Duodenal mucosa (tissue), 2 donors: Measurements from ENCODE around the gene STON2.
A peak's percentile ranks its signal among the peaks of the same experiment; 100 is the strongest.
"Not testable (repeated sequence)": the region's sequence is repeated elsewhere in the genome, so short reads cannot be mapped to it uniquely, and the experiment has no call there.

Source experiments
- H3K27ac ChIP-seq: one replicate; pipeline ENCODE4 v1.7.0; 2013; ENCODE audit warnings: low read depth, low read length
- H3K27me3 ChIP-seq, 2 donors: one replicate each; pipeline ENCODE4 v1.7.0; 2013; ENCODE audit warnings: low read length in 2 of 2, control low read depth in 1 of 2; ENCODE audit not compliant: insufficient read depth in 2 of 2, control insufficient read depth in 1 of 2
- H3K36me3 ChIP-seq, 2 donors: one replicate each; pipeline ENCODE4 v1.7.0; 2013; ENCODE audit warnings: low read length in 2 of 2, control low read depth in 1 of 2; ENCODE audit not compliant: insufficient read depth in 2 of 2, control insufficient read depth in 1 of 2
- H3K4me1 ChIP-seq, 2 donors: one replicate each; pipeline ENCODE4 v1.7.0; 2013; ENCODE audit warnings: low read length in 2 of 2, control low read depth in 1 of 2; ENCODE audit not compliant: insufficient read depth in 2 of 2, control insufficient read depth in 1 of 2
- H3K4me3 ChIP-seq, 2 donors: one replicate each; pipeline ENCODE4 v1.7.0; 2013; ENCODE audit warnings: low read length in 2 of 2, low read depth in 1 of 2
- H3K9ac ChIP-seq, 2 donors: one replicate each; pipeline ENCODE4 v1.7.0; 2013; ENCODE audit warnings: low read length in 2 of 2, low read depth in 1 of 2
- H3K9me3 ChIP-seq, 2 donors: one replicate each; pipeline ENCODE4 v1.7.0; 2013; ENCODE audit warnings: low read length in 2 of 2, control low read depth in 1 of 2; ENCODE audit not compliant: control insufficient read depth in 1 of 2

Gene STON2

GRCh38 chr14:81234278-81234677, 165.8 kb downstream of the STON2 start:
- Histone ChIP-seq H3K9ac (no peak overlapping the region), H3K9me3 (no peaks in the 10 kb centered on the region), H3K36me3 (no peaks in the 10 kb centered on the region), H3K27ac (no peak overlapping the region), H3K4me1 (no peaks in the 10 kb centered on the region), H3K27me3 (no peaks in the 10 kb centered on the region), H3K4me3 (no peak overlapping the region)

DNA sequence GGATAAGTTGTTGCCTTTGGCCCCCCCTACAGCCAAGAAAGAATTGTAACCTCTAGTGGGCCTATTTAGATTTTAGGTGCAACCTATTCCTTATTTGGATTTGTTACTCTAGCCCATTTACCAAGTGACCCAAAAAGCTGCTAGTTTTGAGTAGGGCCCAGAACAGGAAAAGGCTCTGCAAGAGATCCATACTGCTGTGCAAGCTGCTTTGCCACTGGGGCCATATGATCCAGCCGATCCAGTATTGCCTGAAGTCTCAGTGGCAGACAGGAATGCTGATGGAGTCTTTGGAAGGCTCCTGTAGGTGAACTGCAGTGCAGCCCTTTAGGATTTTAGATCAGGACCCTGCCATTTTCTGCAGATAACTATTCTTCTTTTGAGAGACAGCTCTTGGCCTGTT, 166.5 kb downstream of the STON2 start:
- H3K9ac ChIP-seq = no peak overlapping the region
- H3K4me1 ChIP-seq = no peaks in the 10 kb centered on the region
- H3K27me3 ChIP-seq = no peaks in the 10 kb centered on the region
- H3K36me3 ChIP-seq = no peaks in the 10 kb centered on the region
- no peak overlapping the region for H3K4me3 ChIP-seq
- H3K27ac ChIP-seq = no peak overlapping the region
- no peaks in the 10 kb centered on the region for H3K9me3 ChIP-seq

DNA sequence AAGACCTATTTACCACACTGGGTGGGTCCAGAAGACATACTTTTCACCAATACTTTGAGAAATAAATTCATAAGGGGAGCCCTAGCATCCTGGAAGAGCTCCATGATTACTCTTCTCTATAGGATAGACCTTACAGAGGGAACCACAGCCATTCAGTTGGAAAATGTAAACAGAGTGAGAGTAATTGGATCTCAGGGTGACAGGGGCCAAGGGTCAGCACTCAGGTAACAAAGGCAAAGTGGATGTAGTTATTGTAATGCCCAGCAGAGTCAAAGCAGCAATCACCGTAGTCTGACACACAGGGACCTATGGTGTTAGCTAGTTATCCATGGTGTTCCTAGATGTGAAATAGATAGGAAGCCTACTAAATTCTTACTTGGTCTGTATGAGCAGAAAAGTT, 168.6 kb downstream of the STON2 start:
- no peaks in the 10 kb centered on the region for H3K27me3 ChIP-seq
- no peak overlapping the region for H3K27ac ChIP-seq
- H3K36me3 ChIP-seq = no peaks in the 10 kb centered on the region
- no peak overlapping the region for H3K9ac ChIP-seq
- no peaks in the 10 kb centered on the region for H3K9me3 ChIP-seq
- no peak overlapping the region for H3K4me3 ChIP-seq
- H3K4me1 ChIP-seq = no peaks in the 10 kb centered on the region

DNA sequence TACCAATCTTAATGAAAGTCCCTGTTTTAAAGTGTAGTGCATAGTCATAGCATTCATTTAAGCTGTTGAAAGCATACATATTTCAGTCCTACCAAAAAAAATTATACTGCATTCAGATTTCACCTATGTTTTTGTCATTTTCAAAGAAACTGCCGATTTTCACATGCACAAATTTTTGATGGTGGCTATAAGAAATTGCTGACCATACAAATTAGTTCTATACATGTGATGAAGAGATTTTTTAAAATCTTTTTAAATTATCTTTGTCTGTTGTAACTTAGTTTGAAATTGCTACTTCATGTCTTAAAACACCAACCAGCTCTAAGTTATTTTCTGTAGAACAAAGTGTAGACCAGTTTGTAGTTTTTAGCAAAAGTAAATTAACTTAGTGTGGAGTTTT, 175.9 kb downstream of the STON2 start:
- Histone ChIP-seq H3K9me3 (peaks cover 0 to 1% of the 10 kb centered on the region in 2 donors), H3K4me3 (no peak overlapping the region), H3K4me1 (peaks cover 0 to 15% of the 10 kb centered on the region in 2 donors), H3K27me3 (no peaks in the 10 kb centered on the region), H3K36me3 (no peaks in the 10 kb centered on the region), H3K9ac (no peak overlapping the region), H3K27ac (no peak overlapping the region)

DNA sequence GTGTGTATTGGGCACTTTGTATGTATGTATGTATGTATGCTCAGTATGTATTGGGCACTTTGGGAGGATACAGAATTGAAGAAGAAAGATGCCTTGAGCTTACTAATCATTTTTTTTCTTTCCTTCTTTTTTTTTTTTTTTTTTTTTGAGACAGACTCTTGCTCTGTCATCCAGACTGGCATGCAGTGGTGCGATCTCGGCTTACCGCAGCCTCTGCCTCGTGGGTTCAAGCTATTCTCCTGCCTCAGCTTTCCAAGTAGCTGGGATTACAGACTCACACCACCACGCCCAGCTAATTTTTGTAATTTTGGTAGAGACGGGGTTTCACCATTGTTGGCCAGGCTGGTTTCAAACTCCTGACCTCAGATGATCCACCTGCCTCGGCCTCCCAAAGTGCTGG, 176.3 kb downstream of the STON2 start:
- H3K4me3 ChIP-seq, H3K27me3 ChIP-seq, H3K27ac ChIP-seq, H3K9me3 ChIP-seq, H3K9ac ChIP-seq, H3K36me3 ChIP-seq: not testable (repeated sequence)
- peaks cover 2 to 15% of the 10 kb centered on the region in 2 donors for H3K4me1 ChIP-seq

GRCh38 chr14:81222691-81223090, 177.4 kb downstream of the STON2 start:
- Histone ChIP-seq H3K27ac (no peak overlapping the region), H3K4me3 (no peak overlapping the region), H3K27me3 (no peaks in the 10 kb centered on the region), H3K36me3 (no peaks in the 10 kb centered on the region), H3K9me3 (peaks cover 0 to 1% of the 10 kb centered on the region in 2 donors), H3K9ac (no peak overlapping the region), H3K4me1 (peaks cover 11 to 26% of the 10 kb centered on the region in 2 donors)

DNA sequence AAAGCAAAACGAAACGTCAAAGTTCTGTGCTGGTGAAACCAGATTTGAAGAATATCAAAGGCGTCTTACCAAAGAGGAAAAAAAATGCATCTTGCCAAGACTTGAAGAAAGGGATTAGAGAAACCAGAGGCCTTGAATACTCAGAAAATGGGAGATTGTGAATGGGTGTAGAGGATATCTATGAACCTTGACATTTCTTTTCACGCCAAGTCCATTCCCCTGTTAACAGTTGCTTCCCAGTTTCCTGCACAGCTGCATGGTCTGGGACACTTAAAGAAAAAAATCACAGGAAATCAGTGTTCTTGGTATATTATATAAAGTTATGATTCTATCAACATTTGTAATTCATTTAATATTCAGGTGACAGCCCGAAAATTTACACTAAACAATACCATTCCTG, 178.0 kb downstream of the STON2 start:
- Histone ChIP-seq H3K9ac (no peak overlapping the region), H3K4me3 (peak overlapping the region; percentile 92 to 95)

GRCh38 chr14:81221579-81222102, 178.5 kb downstream of the STON2 start:
- Histone ChIP-seq H3K4me1 (peaks cover 11 to 31% of the 10 kb centered on the region in 2 donors), H3K4me3 (peak overlapping the region; percentile 92 to 95)

More for the DNA sequence above, 178.0 kb downstream of the STON2 start:
- H3K27me3 ChIP-seq = no peaks in the 10 kb centered on the region
- peaks cover 11 to 31% of the 10 kb centered on the region in 2 donors for H3K4me1 ChIP-seq
- no peaks in the 10 kb centered on the region for H3K36me3 ChIP-seq
- H3K27ac ChIP-seq = no peak overlapping the region
- H3K9me3 ChIP-seq = peaks cover 0 to 1% of the 10 kb centered on the region in 2 donors

DNA sequence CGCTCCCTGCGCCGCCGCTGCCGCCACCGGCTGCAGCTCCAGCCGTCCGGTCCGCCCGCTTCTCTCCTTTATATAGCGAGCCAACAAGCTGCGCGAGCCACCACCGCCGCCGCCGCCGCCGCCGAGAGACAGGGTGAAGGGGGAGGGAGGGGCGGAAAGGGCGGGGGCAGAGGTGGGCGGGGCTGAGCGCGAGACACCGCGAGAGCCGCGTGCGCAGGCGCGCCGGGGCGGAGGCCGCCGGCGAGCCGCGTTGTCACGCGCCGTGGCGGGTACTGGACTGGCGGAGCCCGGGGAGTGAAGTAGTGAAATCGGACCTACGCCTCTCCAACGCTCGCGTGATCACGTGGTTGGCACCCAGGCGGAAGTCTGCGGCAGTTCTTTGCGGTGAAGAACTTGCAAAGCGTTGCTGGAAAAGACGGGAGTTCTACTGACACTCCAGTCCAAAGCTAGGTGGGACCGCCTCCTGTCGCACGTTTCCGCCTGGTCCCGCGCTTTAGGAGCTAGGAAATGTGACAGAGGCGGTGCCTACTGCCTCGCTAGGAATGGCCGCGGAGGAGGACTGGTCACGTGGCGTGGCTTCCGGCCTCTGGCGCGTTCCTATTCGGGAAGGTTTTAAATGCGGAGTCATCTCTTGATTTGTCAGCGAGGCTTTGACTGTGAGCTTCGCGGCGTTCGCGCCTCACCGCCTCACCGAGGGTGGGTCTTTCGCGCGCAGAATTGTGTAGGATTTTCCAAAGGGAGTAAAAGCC, 179.1 kb downstream of the STON2 start, which contains the start of gene GTF2A1:
GTF2A1 (minus strand) TSS at position 130 of the 749 bp plus-strand sequence. CDS start 441 bp downstream, outside the sequence.
- Histone ChIP-seq H3K4me1 (peaks cover 11 to 31% of the 10 kb centered on the region in 2 donors), H3K9me3 (peaks cover 0 to 1% of the 10 kb centered on the region in 2 donors), H3K4me3 (peak within 1 kb of the TSS; percentile 92 to 95), H3K27ac (peak within 1 kb of the TSS; percentile 99), H3K36me3 (peaks cover under 1 to 2% of the 10 kb centered on the region in 2 donors), H3K27me3 (no peaks in the 10 kb centered on the region), H3K9ac (peak within 1 kb of the TSS; percentile 99)

More at GRCh38 chr14:81221579-81222102, 178.5 kb downstream of the STON2 start:
- H3K27ac ChIP-seq = peak overlapping the region; percentile 99
- no peaks in the 10 kb centered on the region for H3K36me3 ChIP-seq
- peak overlapping the region; percentile 84 to 99 for H3K9ac ChIP-seq
- H3K27me3 ChIP-seq = no peaks in the 10 kb centered on the region
- H3K9me3 ChIP-seq = peaks cover 0 to 1% of the 10 kb centered on the region in 2 donors

DNA sequence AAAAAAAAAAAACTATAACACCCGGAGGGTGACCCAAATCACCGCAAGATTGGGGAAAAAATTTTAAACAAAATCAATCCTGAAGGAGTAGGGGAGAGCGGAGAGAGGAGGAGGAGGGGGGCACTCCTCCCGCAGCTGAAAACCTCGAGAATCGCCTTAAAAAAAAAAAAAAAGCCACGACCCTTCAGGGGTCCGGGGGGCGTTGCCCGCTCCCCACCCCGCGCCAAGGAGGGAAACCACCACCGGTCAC, 179.6 kb downstream of the STON2 start:
- Histone ChIP-seq H3K4me1 (peaks cover 11 to 31% of the 10 kb centered on the region in 2 donors), H3K4me3 (peak overlapping the region; percentile 77 to 78), H3K27ac (peak overlapping the region; percentile 99), H3K9me3 (peaks cover 0 to 1% of the 10 kb centered on the region in 2 donors), H3K27me3 (no peaks in the 10 kb centered on the region), H3K36me3 (peaks cover 3 to 6% of the 10 kb centered on the region in 2 donors), H3K9ac (peak overlapping the region; percentile 83 to 94)
